CD14-positive monocyte (primary cell): Measurements from ENCODE around the gene FSHR. TPM values are rescaled to one million over a fixed set of nuclear protein-coding genes. Genes with fewer than 3 reads are reported as not detected.

ENCODE experiments used
- DNase-seq, 3 donors: peaks; one replicate each; pipeline ENCODE4 v3.0.0-alpha.2; 2011 to 2022
- H2AFZ ChIP-seq: 2 replicates; pipeline ENCODE4 v1.6.0; 2012; ENCODE audit warnings: mild to moderate bottlenecking, low read depth, low read length, inconsistent platforms; ENCODE audit not compliant: insufficient read depth, poor library complexity, severe bottlenecking
- H3K27ac ChIP-seq, 2 donors: 1 replicate in 1 of 2; 2 replicates in 1 of 2; pipeline ENCODE4 v1.5.1; 2012 to 2013; ENCODE audit warnings: low read length in 2 of 2, control low read depth in 1 of 2, inconsistent platforms in 1 of 2, low read depth in 1 of 2, mild to moderate bottlenecking in 1 of 2
- H3K27me3 ChIP-seq, 2 donors: one replicate each; pipeline versions ENCODE4 v1.6.0 to v1.6.1; 2011 to 2013; ENCODE audit warnings: low read length in 2 of 2; ENCODE audit not compliant: control insufficient read depth in 2 of 2, insufficient read depth in 2 of 2
- H3K36me3 ChIP-seq, 2 donors: replicated peaks in 1 of 2; 1 replicate in 1 of 2; 2 replicates in 1 of 2; pipeline versions ENCODE4 v1.5.1 to v1.6.1; 2012 to 2013; ENCODE audit warnings: low read length in 2 of 2, control low read depth in 1 of 2, inconsistent platforms in 1 of 2, mild to moderate bottlenecking in 1 of 2; ENCODE audit not compliant: insufficient read depth in 2 of 2, control insufficient read depth in 1 of 2
- H3K4me1 ChIP-seq, 2 donors: 1 replicate in 1 of 2; 2 replicates in 1 of 2; pipeline versions ENCODE4 v1.5.1 to v1.6.1; 2012 to 2013; ENCODE audit warnings: low read length in 2 of 2, control low read depth in 1 of 2, inconsistent platforms in 1 of 2, mild to moderate bottlenecking in 1 of 2, moderate library complexity in 1 of 2; ENCODE audit not compliant: insufficient read depth in 2 of 2, control insufficient read depth in 1 of 2
- H3K4me2 ChIP-seq: replicated peaks from 2 replicates; pipeline ENCODE3; 2012; ENCODE audit warnings: low read length, moderate library complexity, mild to moderate bottlenecking; ENCODE audit not compliant: poor library complexity, severe bottlenecking; ENCODE audit errors: extremely low read depth
- H3K4me3 ChIP-seq, 3 experiments: fragments of 200-600 bp in 1 of 3; sonication (generic) in 1 of 3; replicated peaks in 1 of 3; 1 replicate in 2 of 3; 2 replicates in 1 of 3; pipeline ENCODE4 v1.5.1; 2011 to 2013; ENCODE audit warnings: low read length in 3 of 3, mild to moderate bottlenecking in 3 of 3, control low read depth in 2 of 3, low read depth in 2 of 3, inconsistent platforms in 1 of 3, moderate library complexity in 1 of 3
- H3K79me2 ChIP-seq: 2 replicates; pipeline ENCODE4 v1.6.0; 2012; ENCODE audit warnings: mild to moderate bottlenecking, control low read depth, inconsistent platforms, low read length, moderate library complexity; ENCODE audit not compliant: insufficient read depth
- H3K9ac ChIP-seq: 2 replicates; pipeline ENCODE4 v1.6.0; 2017; ENCODE audit warnings: low read length, mild to moderate bottlenecking; ENCODE audit not compliant: insufficient read depth, poor library complexity, severe bottlenecking
- H3K9me3 ChIP-seq, 2 donors: replicated peaks in 1 of 2; 1 replicate in 1 of 2; 2 replicates in 1 of 2; pipeline versions ENCODE4 v1.5.1 to v1.6.1; 2012 to 2013; ENCODE audit warnings: low read length in 2 of 2, control low read depth in 1 of 2; ENCODE audit not compliant: control insufficient read depth in 1 of 2, insufficient read depth in 1 of 2
- H4K20me1 ChIP-seq: 2 replicates; pipeline ENCODE4 v1.6.0; 2012; ENCODE audit warnings: mild to moderate bottlenecking, low read length, control low read depth, moderate library complexity; ENCODE audit not compliant: insufficient read depth
- H3K27ac Mint-ChIP-seq, 7 donors: one replicate each; pipeline ENCODE4 v1.8.0; 2020; ENCODE audit warnings: mild to moderate bottlenecking in 7 of 7, mixed read lengths in 7 of 7, moderate library complexity in 6 of 7, inconsistent platforms in 2 of 7
- H3K27me3 Mint-ChIP-seq, 3 donors: one replicate each; pipeline ENCODE4 v1.8.0; 2021 to 2022; ENCODE audit warnings: low read depth in 3 of 3, mild to moderate bottlenecking in 3 of 3, mixed read lengths in 3 of 3, moderate library complexity in 3 of 3, inconsistent platforms in 1 of 3
- H3K36me3 Mint-ChIP-seq, 2 donors: one replicate each; pipeline ENCODE4 v1.8.0; 2020; ENCODE audit warnings: mixed read lengths in 2 of 2, inconsistent platforms in 1 of 2, mild to moderate bottlenecking in 1 of 2
- H3K4me1 Mint-ChIP-seq: one replicate; pipeline ENCODE4 v1.8.0; 2020; ENCODE audit warnings: mild to moderate bottlenecking, mixed read lengths
- H3K4me3 Mint-ChIP-seq, 2 donors: one replicate each; pipeline ENCODE4 v1.8.0; 2020; ENCODE audit warnings: mild to moderate bottlenecking in 2 of 2, mixed read lengths in 2 of 2, moderate library complexity in 1 of 2
- H3K9me3 Mint-ChIP-seq, 7 donors: one replicate each; pipeline ENCODE4 v1.8.0; 2020 to 2022; ENCODE audit warnings: mixed read lengths in 7 of 7, mild to moderate bottlenecking in 6 of 7, moderate library complexity in 6 of 7, inconsistent platforms in 2 of 7
- WGBS: methylation state at CpG from one replicate; pipeline ENCODE4 v1.1.5; 2013; ENCODE audit warnings: missing lambda C conversion rate; ENCODE audit not compliant: insufficient coverage; 5-methylcytosine and 5-hydroxymethylcytosine counted together
- intact Hi-C, 2 donors: fragments of 100-400 bp; cut with micrococcal nuclease; formaldehyde crosslinking; loops; one replicate each; pipeline versions ENCODE4 v1.15.0 to v1.15.1; 2023
- polyA plus RNA-seq, 3 donors: library from polyadenylated mRNA; depleted of rRNA in 1 of 3; unstranded in 2 of 3; stranded (reverse) in 1 of 3; fragments of 300-500 nt in 2 of 3; fragments of >200 nt in 1 of 3; fragmentation: Illumina TruSeq in 2 of 3; gene quantifications; 1 replicate in 2 of 3; 2 replicates in 1 of 3; pipeline ENCODE4 v1.2.3, GENCODE V29; 2012 to 2021
- TF ChIP-seq, protein P1 (sequence below): fragments of 200-600 bp; IDR thresholded peaks from one replicate; pipeline ENCODE4 v1.8.0; 2022; ENCODE audit warnings: antibody characterized with exemption, mild to moderate bottlenecking

FSHR gene
- polyA plus RNA-seq, 3 donors = not detected

DNA sequence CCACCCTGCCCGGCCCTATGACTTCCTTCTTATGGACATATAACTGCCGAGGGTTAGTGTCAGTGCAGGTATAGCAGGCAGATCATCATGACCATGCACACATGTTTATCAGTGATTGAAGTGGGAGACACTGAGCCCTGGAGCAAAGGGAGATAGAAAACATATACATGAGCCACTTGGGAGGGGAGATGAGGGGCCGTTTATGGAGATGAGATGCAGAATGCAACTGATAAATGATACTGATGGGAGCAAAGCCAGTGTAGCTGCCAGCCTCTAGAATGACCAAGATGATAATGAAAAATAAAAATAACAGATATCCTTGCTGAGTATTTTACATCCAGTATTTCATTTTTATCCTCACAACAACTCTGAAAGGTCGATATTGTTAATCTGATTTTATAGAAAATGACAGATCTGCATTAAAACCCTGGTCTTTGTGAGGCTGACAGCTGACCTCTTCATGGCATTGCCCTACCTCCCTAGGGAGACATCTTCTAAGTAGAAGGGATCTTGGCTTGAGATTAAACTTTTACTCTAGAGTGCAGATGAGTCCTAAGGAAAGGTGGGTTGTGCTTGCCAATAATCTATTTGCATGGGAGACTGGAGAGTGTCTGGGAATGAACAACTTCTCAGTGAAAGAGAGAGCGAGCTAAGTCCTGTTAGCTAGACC, 220.4 kb downstream of the FSHR start:
- Mint-ChIP-seq H3K4me1 (no peaks in the 10 kb centered on the region), H3K4me3 (no peak overlapping the region), H3K27me3 (peaks cover 0 to 4% (median 2%) of the 10 kb centered on the region in 3 donors), H3K36me3 (no peaks in the 10 kb centered on the region), H3K9me3 (no peaks in the 10 kb centered on the region), H3K27ac (peak overlapping the region in 1 of 7 donors; percentile 50)
- no peak overlapping the region for H2AFZ ChIP-seq
- no peak for DNase-seq
- H3K4me2 ChIP-seq = no peak overlapping the region
- no peaks in the 10 kb centered on the region for H3K27me3 ChIP-seq
- TF ChIP-seq, protein P1, sequence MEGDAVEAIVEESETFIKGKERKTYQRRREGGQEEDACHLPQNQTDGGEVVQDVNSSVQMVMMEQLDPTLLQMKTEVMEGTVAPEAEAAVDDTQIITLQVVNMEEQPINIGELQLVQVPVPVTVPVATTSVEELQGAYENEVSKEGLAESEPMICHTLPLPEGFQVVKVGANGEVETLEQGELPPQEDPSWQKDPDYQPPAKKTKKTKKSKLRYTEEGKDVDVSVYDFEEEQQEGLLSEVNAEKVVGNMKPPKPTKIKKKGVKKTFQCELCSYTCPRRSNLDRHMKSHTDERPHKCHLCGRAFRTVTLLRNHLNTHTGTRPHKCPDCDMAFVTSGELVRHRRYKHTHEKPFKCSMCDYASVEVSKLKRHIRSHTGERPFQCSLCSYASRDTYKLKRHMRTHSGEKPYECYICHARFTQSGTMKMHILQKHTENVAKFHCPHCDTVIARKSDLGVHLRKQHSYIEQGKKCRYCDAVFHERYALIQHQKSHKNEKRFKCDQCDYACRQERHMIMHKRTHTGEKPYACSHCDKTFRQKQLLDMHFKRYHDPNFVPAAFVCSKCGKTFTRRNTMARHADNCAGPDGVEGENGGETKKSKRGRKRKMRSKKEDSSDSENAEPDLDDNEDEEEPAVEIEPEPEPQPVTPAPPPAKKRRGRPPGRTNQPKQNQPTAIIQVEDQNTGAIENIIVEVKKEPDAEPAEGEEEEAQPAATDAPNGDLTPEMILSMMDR = no peak
- H3K79me2 ChIP-seq = no peaks in the 10 kb centered on the region
- intact Hi-C loops = no loop called here
- no peak overlapping the region for H3K4me3 ChIP-seq
- no peak overlapping the region for H3K27ac ChIP-seq
- no peaks in the 10 kb centered on the region for H3K9me3 ChIP-seq
- no peaks in the 10 kb centered on the region for H4K20me1 ChIP-seq
- no peaks in the 10 kb centered on the region for H3K36me3 ChIP-seq
- H3K9ac ChIP-seq = no peak overlapping the region
- no peaks in the 10 kb centered on the region for H3K4me1 ChIP-seq
- WGBS = 40% methylated on average over 1 of the region's 5 CpGs

DNA sequence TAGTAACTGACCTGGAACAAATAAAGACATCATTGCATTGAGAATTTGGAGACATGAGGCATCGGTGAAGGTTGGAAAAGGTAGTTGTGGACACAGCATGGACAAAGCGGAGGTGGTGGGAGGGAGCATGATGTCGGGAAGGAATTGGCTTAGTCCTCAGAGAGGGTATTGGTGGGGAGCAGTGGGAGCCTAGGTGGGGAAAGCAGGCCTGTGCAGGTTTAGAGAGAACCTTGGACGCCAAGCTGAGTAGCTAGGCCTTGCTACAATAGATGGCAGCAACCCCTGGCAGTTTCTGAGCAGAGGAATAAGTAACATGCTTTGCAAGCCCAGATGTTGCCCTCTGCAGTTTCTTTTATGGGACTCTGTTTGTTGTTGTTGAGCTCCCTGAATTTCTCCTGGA, 221.6 kb downstream of the FSHR start:
- Histone ChIP-seq H3K27ac (no peak overlapping the region), H3K4me1 (no peaks in the 10 kb centered on the region), H3K4me3 (no peak overlapping the region), H3K36me3 (no peaks in the 10 kb centered on the region), H3K4me2 (no peak overlapping the region), H3K9me3 (no peaks in the 10 kb centered on the region), H3K9ac (no peak overlapping the region), H4K20me1 (no peaks in the 10 kb centered on the region), H3K79me2 (no peaks in the 10 kb centered on the region), H2AFZ (no peak overlapping the region), H3K27me3 (no peaks in the 10 kb centered on the region)
- 87% methylated on average over 4 of the region's 4 CpGs for WGBS
- intact Hi-C loops = no loop called here
- no peak for DNase-seq
- Mint-ChIP-seq H3K36me3 (no peaks in the 10 kb centered on the region), H3K4me1 (no peaks in the 10 kb centered on the region), H3K4me3 (no peak overlapping the region), H3K27ac (no peak overlapping the region), H3K9me3 (no peaks in the 10 kb centered on the region), H3K27me3 (peaks cover 0 to 4% (median 2%) of the 10 kb centered on the region in 3 donors)
- TF ChIP-seq, protein P1 = no peak
